ENCODE results near the gene SLC23A3.

Gene SLC23A3

GRCh38 chr2:219175928-219176817 is 6.3 kb upstream of the SLC23A3 start:
- DNase-seq, result peak; percentile 35

GRCh38 chr2:219175486-219175885 is 5.7 kb upstream of the SLC23A3 start:
- no peak for DNase-seq

GRCh38 chr2:219174801-219175200 is 5.0 kb upstream of the SLC23A3 start:
- no peak for DNase-seq

GRCh38 chr2:219174146-219174545 is 4.3 kb upstream of the SLC23A3 start:
- no peak for DNase-seq

GRCh38 chr2:219173176-219173575 is 3.3 kb upstream of the SLC23A3 start:
- no peak for DNase-seq

- DNase-seq, result no peak
Measured at GRCh38 chr2:219172231-219173154, 2.7 kb upstream of the SLC23A3 start.

GRCh38 chr2:219171231-219171651 is 1.4 kb upstream of the SLC23A3 start:
- peak; percentile 15 for DNase-seq

GRCh38 chr2:219168932-219169331 is 897 bp downstream of the SLC23A3 start:
- DNase-seq, result no peak

- no peak for DNase-seq
Measured at GRCh38 chr2:219168526-219168925, 1.3 kb downstream of the SLC23A3 start.

- no peak for DNase-seq
Measured at GRCh38 chr2:219167997-219168396, 1.8 kb downstream of the SLC23A3 start.

GRCh38 chr2:219165058-219165911 is 4.5 kb downstream of the SLC23A3 start:
- no peak for DNase-seq

- no peak for DNase-seq
Measured at GRCh38 chr2:219163156-219163555, 6.7 kb downstream of the SLC23A3 start.

GRCh38 chr2:219161097-219161496 is 8.7 kb downstream of the SLC23A3 start:
- DNase-seq, result no peak

GRCh38 chr2:219160186-219161017 is 9.4 kb downstream of the SLC23A3 start, which contains the start of gene NHEJ1:
Gene NHEJ1, minus strand, starts transcription at chr2:219160815. Its CDS starts 2,453 bp downstream, at chr2:219158362.
- DNase-seq, result peak; percentile 93

- no peak for DNase-seq
Measured at GRCh38 chr2:219159771-219160185, 10.1 kb downstream of the SLC23A3 start.

- DNase-seq, result no peak
Measured at GRCh38 chr2:219158586-219158985, 11.2 kb downstream of the SLC23A3 start.

GRCh38 chr2:219158025-219158424 is 11.8 kb downstream of the SLC23A3 start:
- no peak for DNase-seq

GRCh38 chr2:219157396-219157795 is 12.4 kb downstream of the SLC23A3 start:
- no peak for DNase-seq

- peak; percentile 11 for DNase-seq
Measured at GRCh38 chr2:219155054-219155644, 14.7 kb downstream of the SLC23A3 start.

- no peak for DNase-seq
Measured at GRCh38 chr2:219149667-219150066, 20.2 kb downstream of the SLC23A3 start.

GRCh38 chr2:219142329-219142728 is 27.5 kb downstream of the SLC23A3 start:
- no peak for DNase-seq
